NCI-H2227 treated with DMSO at 0.1 percent for 48 hours (cell line): ENCODE data around the gene CCM2L.

ENCODE experiments used
- DNase-seq: peaks from one replicate; lab custom pipeline; 2025; lab: John Stamatoyannopoulos, UW

CCM2L gene

DNA sequence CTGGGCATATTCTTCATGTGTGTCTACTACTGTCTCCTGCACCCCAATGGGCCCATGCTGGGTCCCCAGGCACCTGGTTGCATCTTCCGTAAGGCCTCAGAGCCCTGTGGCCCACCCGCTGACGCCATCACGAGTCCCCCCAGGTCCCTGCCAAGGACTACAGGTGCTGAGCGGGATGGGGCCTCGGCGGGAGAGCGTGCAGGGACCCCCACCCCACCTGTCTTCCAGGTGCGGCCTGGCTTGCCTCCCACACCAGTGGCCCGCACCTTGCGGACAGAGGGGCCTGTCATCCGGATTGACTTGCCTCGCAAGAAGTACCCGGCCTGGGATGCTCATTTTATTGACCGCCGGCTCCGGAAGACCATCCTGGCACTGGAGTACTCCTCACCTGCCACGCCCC is 13.2 kb upstream of the CCM2L start:
- no peak for DNase-seq

DNA sequence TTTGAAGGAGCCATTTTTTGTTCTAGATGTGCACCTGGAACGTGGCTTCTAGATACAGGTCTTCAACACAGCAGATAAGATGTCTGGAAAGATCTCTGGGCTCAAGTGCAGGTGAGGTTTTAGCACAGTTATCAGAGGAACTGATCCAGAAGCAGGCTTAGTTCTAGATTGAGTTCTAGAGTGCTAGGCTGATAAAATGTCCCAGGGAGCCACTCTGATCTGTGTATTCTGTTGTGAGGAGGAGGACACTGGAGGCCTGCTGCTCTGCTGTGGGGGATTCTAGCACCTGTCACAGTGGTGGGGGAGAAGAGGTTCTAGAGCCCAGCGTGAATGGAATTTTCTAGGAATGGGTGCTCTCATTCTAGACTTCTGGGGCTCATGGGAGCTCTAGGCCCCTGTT is 12.0 kb upstream of the CCM2L start:
- DNase-seq: no peak

DNA sequence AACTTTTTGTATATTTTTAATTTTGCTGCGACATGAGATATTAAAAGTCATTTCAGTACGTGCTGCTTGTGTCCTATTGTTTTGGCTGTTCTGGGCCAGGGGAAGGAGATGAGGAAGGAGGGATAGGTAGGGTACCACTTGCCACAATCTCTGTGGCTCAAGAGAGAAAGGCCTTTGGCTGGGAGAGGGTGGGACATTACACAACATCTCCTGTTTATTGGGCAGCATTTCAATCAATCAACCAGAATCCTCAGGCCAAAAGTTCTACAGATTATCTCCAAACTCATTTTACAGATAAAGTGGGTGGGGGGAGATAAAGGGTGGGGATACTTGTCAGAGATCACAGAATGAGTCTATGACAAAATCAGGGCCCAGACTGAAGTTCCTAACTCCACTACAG is 6.9 kb upstream of the CCM2L start:
- no peak for DNase-seq

DNA sequence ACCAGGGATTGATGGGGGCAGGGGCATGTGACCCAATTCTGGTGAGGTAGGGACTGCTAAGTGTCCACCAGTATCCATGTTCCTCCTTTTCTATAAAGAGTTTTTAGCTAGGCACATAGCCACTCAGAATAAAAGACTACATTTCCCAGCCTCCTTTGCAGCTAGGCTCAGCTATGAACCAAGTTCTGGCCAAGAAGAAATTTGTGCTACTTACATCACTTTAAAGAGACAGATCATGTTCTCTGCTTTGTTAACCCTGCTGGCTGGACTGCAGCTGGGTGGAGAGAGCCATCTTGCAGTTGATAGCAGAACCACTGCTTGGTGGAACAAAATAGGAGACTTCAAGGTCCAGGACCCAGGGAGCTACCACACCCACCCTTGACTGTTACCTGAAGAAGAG is 5.3 kb upstream of the CCM2L start:
- DNase-seq: no peak

DNA sequence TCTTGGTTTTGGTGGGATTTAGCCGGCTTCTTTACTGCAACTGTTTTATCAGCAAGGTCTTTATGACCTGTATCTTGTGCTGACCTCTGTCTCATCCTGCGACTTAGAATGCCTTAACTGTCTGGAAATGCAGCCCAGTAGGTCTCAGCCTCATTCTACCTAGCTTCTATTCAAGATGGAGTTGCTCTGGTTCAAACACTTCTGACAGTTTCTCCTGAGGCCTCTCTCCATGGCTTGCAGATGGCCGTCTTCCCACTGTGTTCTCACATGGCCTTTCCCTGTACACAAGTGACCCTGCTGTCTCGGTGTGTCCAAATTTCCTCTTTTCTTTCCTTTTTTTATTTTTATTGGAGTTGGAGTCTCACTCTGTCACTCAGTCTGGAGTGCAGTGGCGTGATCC is 4.2 kb upstream of the CCM2L start:
- DNase-seq: no peak

DNA sequence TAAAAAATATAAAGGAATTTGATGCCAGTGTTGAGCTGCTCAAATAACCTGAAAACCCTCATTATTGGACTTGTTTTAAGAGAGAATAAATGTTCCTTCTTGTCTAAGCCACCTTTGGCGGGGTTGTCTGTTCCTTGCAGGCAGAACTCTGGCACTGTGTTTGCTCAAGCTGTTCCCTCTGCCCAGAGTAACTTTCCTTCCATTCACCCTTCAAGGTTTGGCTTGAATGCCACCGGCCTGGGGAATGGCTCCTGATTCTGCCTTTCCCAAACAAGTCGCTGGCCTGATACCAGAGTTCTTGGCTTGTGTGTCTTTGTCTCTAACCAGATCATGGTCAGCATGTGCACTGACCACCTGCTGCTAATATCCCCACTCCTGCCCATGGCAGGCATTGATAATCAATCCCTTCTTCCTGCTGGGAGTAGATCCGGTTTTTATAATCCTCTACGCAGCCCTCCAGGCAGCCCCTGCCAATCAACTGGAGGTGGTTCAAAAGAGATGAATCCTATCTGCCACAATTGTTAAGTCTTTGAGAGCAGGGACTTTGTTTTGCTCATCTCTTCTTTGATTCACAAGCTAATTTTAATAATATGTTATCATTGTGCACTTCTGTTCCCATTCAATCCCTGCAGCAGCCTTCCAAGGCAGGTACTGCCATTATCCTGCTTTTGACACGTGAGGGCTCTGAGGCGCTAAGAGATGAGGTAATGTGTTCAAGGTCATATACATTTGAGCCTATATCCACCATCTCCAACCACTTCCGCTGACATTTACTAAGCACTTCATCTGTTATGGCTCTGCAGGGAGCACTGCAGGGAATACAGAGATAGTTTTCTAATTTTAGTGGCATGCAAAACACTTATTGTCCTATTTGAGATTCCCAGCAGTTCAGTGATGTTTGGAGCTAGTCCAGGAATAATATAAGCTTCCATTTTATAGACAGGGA is 3.1 kb upstream of the CCM2L start:
- DNase-seq: peak; percentile 49

DNA sequence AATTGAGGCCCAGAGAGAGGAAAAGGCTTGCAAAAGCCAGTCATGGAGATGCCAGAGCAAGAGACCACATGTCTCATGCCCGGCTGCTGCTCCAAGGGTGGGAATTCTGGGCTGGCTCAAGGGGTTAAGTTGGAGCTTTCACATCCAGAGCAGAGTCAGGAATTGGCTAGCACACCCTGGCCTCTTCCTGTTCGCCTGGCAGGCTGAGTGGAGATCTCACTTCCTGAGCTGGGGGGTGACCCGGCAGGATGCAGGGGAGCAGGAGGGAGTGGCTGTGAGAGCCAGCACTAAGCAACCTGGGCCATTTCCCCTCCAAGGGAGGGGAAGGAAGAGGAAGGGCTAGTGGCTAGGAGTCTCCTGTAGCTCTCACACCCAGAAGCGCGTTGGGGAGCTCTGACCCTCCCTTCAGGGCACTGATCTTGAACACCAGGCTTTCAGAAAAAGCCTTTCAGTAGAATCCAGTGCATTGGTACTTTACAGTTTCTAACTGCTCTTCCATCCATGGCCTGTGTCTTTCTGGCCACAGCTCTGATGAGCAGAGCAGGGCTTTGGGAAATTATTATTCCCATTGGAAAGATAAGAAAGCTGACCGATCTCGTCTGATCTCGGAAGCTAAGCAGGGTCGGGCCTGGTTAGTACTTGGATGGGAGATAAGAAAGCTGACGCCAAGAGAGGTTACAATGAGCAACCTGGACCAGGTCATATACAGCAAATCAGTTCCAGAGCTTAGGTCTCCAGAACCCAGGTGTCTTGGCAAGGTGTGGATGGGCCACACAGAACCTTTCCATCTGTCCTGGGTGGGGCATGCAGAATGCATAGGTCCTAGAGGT is 2.2 kb upstream of the CCM2L start:
- DNase-seq: no peak

DNA sequence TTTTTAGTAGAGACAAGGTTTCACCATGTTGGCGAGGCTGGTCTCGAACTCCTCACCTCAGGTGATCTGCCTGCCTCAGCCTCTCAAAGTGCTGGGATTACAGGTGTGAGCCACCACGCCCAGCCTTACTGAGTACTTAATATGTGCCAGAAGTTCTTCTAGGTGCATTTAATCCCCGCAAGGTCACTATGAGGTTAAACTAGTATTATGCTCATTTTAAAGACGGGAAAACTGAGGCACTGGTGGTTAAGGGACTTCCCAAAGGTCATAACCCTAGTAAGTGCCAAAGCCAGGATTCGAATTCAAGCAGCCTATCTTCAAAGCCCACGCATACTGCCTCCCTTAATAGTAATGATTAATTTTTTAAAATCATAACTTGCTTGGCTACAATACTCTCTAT is 674 bp upstream of the CCM2L start:
- no peak for DNase-seq

DNA sequence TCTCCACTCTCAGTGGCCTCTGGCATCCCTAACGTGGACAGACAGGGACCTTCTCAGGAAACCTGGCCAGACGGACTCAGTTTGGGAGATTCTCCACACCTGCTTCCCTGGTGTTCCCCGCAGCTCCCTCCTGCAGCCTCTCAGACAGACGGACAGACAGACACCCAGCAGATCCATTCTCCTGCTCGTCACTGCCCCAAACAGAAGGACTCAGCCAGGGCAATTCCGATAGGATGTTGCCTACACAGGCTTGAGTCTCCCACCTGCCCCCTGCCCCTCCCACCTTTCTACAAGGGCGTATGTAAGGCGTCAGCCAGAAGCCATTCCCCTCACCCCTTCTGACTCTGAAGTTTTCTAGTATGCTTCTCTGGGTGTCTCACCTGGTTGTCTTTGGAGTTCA is 428 bp downstream of the CCM2L start:
- no peak for DNase-seq

DNA sequence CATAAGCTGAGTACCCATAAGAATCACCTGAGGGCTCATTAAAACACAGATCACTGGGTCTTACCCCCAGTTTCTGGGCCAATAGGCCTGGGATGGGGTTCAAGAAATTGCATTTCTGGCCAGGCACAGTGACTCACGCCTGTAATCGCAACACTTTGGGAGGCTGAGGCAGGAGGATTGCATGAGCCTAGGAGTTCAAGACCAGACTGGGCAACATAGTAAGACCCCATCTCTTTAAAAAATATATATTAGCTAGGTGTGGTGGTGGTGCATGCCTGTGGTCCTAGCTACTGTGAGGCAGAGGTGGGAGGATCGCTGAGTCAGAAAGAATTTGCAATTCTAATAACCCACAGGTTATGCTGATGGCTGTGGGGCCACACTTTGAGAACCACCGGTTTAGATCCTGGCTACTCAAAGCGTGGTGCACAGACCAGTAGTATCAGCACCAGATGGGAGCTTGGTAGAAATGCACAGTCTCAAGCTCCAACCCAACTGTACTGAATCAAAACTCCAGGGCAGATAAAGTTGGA is 2.0 kb downstream of the CCM2L start:
- DNase-seq: no peak

DNA sequence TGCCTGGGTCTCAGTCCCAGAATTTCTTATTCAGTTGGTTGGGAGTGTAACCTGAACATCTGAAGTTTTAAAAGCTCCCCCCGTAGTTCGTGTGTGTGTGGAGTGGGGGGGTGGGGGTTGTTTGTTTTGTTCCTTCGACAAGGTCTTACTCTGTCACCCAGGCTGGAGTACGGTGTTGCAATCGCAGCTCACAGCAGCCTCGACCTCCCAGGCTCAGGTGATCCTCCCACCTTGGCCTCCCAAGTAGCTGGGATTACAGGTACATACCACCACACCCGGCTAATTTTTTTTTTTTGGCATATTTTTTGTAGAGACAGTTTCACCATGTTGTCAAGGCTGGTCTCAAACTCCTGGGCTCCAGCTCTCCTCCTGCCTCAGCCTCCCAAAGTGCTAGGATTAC is 3.1 kb downstream of the CCM2L start:
- DNase-seq: no peak

DNA sequence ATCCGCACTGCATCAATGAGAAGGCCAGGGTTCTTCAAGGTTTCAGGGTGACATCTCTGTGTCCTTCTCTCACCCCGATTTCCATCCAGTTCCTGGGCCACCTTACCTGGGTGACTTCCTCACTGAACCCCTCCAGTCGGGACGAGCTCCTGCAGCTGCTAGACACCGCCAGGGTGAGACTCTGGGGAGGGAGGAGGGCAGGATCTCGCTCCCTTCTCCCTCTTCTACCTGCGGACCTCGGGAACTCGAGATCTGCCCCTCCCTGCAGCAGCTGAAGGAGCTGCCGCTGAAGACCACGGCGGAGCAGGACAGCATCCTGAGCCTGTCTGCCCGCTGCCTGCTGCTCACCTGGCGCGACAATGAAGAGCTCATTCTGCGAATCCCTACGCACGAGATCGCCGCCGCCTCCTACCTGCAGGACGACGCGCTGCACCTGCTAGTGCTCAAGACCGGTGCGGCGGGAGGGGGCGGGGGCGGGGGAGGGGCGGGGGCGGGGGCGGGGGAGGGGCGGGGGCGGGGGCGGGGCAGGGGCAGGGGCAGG is 7.5 kb downstream of the CCM2L start:
- DNase-seq: peak; percentile 51

DNA sequence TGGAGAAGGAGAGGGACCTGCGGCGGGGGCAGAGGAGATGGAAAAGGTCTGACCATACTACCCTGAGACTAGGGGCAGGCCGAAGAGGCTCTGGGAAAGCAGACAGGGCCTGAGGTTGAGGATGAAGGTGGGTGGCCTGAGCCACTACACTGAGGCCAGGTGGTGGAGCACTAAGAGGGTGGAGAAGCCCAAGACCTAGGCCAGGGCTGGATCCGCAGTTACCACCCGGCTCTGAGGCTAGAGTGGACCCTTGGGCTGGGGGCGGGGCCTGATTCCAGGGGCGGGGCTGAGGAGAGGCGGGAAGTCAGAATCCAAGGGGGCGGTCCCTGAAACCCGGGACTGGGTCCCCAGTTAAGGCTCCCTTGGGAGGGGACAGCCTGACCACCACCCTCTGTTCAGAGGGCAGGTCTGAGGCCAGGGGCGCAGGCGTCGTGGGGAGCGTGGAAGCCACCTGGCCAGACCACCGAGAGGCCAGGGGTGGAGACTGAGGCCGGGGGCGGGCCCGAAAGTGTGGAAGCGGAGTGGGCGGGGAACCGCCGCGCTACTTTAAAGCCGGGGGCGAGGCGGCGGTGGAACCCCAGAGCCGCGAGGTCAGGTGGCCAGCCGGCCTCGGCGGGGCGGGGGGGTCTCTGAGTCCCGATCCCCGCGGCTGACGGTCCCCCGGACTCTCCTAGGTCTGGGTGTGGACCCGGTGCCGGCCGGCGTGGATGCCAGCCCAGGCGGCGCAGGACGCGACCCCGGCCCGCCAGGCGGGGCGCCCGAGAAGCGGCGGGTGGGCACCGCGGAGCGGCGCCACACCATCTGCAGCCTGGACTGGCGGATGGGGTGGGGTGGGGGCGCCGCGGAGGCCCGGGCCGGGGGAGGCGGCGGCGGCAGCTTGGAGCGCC is 8.3 kb downstream of the CCM2L start:
- peak; percentile 75 for DNase-seq

DNA sequence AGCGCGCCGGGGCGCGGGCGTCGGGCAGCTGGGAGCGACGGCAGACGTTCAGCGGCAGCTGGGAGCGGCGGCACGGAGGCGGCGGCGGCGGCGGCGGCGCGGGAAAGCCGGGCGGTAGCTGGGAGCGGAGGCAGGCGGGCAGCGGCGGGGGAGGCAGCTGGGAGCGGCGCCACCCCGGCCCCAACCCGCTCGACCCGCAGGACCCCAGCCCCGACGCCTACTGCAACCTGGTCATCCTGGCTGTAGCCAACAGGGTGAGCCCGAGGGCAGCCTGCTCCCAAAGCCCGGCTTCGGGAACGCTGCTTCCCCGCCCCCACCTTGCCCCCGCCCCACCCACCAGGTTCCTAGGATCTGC is 8.9 kb downstream of the CCM2L start:
- DNase-seq: no peak

DNA sequence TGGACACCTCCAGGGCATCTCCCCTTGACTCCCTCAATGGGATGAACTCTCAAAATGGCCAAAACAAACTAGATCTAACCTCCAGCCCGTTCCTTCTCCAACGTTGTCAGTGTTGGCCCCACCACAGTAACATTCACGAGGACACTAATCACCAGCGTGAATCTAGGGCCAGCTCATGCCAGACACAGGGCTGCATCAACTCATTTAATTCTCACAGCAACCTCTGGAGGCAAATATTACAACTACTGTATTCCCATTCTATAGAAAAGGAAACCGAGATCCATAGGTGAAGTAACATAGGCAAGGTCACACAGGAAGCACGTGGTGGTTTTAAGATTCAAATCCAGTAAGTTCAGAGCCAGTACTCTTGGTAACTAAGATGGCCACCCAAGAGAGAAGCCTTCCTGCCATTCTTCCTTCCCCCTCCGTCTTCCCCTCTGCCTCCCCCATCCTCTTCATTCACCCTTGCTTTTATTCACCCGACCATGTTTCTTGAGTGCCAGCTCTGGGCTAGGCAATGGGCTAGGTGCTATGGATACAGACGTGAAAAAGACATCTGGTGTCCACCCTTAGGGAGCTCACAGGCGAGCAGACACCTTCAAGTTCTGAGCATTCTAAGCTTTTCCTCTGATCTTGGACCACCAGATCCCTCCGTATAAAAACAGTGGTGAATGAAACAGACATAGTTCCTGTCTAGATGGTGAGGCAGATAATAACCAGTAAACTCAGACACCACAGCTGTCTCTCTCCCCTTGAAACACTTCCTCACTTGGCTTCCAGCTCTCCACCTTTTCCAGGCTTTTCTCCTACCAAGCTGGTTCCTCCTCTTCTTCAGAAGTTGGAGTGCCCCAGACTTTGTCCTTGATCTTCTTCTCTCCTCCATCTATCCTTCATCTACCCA is 9.6 kb downstream of the CCM2L start:
- DNase-seq: no peak

DNA sequence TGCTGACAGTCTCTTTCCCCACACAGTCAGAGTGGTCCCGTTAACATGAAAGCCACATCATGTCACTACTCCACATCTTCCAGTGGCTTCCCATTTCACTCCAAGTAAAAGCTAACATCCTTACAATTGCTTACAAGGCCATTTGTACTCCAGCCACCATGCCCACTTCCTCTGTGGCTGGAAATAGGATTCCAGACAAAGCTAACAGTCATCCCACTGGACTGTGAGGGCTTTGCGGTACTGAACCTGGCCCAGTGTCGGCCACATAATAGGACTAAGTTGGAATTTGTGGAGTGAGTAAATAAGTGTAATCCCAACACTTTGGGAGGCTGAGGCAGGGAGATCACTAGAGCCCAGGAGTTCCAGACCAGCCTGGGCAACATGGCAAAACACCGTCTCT is 10.9 kb downstream of the CCM2L start:
- DNase-seq: no peak

DNA sequence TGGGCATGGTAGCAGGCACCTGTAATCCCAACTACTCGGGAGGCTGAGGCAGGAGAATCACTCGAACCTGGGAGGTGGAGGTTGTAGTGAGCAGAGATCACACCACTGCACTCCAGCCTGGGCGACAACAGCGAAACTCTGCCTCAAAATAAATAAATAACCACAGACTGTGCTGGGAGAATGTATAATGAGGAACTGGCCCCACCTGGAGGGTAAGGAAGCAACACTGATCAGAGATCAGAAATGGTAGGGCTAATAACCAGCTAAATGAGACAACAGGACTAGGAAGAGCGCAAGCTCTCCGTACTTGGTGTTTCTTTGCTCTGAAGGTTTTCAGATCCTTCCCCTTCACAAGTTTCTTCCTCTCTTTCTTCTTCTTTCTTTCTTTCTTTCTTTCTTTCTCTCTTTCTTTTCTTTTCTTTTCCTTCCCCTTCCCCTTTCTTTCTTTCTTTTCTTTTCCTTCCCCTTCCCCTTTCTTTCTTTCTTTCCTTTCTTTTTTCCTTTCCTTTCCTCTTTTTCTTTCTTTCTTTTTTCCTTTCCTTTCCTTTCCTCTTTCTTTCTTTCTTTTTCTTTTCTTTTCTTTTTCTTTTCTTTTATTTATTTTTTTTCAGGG is 14.6 kb downstream of the CCM2L start:
- DNase-seq: no peak

DNA sequence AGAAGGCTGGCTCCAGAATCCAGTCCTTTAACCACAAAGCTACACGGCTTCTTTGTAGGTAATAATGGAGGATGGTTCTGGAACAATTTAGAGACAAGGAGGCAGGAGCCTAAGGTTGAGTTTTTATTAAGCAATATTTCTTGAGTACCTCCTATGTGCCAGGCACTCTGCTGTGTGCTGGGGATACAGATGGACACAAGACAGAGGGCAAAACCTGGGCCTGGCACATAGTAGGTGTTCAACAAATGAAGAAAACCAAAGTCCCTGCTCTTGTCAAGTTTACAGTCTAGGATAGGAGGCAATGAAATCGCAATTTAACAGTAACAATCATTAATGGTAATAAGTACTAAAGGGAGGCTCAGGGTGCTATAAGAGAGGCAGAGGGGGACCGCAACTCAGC is 17.4 kb downstream of the CCM2L start:
- DNase-seq: no peak

DNA sequence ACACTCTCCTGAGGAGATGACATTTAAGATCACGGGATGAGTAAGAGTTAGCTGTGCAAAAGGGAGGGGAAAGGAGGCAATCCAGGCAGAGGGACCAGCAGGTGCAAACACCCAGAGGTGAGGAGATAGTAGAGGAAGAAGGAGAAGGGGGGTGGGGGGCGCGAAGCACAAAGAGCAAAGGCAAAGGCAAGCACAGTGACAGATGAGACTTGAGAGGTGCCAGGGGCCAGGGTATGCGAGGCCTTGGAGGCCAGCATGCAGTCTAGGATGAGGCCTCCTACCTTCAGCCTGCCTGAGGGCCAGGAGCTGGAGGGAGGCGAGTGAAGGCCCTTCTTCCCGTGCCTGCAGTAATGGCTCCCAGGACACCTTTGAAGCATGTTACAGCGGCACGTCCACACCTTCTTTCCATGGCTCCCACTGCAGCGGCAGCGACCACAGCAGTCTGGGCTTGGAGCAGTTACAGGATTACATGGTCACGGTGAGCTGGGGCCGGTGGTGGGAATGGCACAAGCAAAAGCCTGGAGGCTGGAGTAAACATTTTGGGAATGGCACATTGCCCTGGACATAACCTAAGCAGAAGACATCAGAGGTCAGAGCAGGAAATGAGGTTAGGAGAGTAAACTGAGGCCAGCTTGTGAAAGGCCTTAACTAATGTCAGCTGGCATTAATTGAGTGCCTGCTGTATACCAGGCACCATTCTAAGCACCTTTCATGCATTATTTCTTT is 18.6 kb downstream of the CCM2L start:
- DNase-seq: no peak

DNA sequence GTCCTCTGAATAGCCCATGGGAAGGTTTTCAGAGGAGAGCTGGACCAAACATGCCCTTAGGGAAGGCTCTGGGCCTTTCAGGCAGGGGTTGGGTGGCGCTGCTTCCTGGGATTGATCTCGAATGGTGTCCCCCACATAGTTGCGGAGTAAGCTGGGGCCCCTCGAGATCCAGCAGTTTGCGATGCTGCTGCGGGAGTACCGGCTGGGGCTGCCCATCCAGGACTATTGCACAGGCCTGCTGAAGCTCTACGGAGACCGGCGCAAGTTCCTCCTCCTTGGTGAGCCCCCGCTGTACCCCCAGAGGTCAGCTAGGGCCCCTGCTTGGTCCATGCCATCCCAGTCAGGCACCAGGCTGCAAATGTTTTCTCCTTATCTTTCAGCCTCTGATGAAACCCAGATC is 19.3 kb downstream of the CCM2L start:
- DNase-seq: no peak
